A549 (cell line): Measurements from ENCODE around the gene THPO.

Experiments used
- CBX8 ChIP-seq: fragments of 200-600 bp; sonication (generic); IDR thresholded peaks from 2 replicates; pipeline ENCODE4 v1.6.1; 2016
- POLR2AphosphoS2 ChIP-seq: conservative IDR thresholded peaks from 2 replicates; pipeline ENCODE4 v1.6.1; 2012; ENCODE audit warnings: low read length, improper control_type of control experiment, inconsistent platforms
- SMC3 ChIP-seq: fragments of >200 bp; sonication (Bioruptor Twin); formaldehyde crosslinking; IDR thresholded peaks from 3 replicates; pipeline ENCODE4 v1.6.1; 2018; ENCODE audit warnings: inconsistent platforms
- TF ChIP-seq, protein P1 (sequence below): fragments of >200 bp; sonication (Bioruptor Twin); formaldehyde crosslinking; IDR thresholded peaks from 3 replicates; pipeline ENCODE4 v1.5.1; 2016
- TF ChIP-seq, protein P2 (sequence below): fragments of 150-350 bp; IDR thresholded peaks from 2 replicates; pipeline ENCODE4 v1.6.1; 2014; ENCODE audit warnings: low read depth, mild to moderate bottlenecking, low read length

DNA sequence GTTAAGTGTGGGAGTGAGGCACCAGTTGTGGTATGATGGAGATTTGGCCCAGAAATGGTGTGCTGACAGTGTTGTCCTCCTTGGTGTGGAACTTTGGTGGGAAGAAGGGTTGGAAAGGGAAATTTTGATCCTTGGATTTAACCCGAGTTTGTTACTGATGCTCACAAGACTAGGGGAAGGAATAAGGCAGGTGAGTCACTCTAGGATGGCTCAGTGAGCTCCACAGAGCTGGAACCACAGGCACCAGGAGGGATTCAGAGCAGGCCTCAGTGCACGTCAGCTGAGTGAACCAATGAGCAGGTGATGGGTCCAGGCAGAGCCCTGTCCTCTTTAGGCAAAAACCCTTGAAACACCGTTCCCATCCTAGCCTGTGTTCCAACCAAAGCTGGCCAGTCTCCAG, 13.3 kb upstream of the THPO start:
- TF ChIP-seq CBX8: no peak
- TF ChIP-seq, protein P1, sequence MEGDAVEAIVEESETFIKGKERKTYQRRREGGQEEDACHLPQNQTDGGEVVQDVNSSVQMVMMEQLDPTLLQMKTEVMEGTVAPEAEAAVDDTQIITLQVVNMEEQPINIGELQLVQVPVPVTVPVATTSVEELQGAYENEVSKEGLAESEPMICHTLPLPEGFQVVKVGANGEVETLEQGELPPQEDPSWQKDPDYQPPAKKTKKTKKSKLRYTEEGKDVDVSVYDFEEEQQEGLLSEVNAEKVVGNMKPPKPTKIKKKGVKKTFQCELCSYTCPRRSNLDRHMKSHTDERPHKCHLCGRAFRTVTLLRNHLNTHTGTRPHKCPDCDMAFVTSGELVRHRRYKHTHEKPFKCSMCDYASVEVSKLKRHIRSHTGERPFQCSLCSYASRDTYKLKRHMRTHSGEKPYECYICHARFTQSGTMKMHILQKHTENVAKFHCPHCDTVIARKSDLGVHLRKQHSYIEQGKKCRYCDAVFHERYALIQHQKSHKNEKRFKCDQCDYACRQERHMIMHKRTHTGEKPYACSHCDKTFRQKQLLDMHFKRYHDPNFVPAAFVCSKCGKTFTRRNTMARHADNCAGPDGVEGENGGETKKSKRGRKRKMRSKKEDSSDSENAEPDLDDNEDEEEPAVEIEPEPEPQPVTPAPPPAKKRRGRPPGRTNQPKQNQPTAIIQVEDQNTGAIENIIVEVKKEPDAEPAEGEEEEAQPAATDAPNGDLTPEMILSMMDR: no peak
- TF ChIP-seq, protein P2, sequence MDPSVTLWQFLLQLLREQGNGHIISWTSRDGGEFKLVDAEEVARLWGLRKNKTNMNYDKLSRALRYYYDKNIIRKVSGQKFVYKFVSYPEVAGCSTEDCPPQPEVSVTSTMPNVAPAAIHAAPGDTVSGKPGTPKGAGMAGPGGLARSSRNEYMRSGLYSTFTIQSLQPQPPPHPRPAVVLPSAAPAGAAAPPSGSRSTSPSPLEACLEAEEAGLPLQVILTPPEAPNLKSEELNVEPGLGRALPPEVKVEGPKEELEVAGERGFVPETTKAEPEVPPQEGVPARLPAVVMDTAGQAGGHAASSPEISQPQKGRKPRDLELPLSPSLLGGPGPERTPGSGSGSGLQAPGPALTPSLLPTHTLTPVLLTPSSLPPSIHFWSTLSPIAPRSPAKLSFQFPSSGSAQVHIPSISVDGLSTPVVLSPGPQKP: no peak
- TF ChIP-seq SMC3: no peak
- no peak for TF ChIP-seq POLR2AphosphoS2
